Kidney epithelial cell (primary cell): ENCODE measurements around the gene EMILIN3. TPM values are rescaled to one million over a fixed set of nuclear protein-coding genes. Genes with fewer than 3 reads are reported as not detected.

Experiments
- DNase-seq: peaks from one replicate; pipeline ENCODE4 v3.0.0-alpha.2; 2010; ENCODE audit warnings: low read depth
- H3K27me3 ChIP-seq: 2 replicates; pipeline ENCODE4 v1.6.0; 2011; ENCODE audit warnings: low read length; ENCODE audit not compliant: control insufficient read depth, insufficient read depth
- H3K36me3 ChIP-seq: 2 replicates; pipeline ENCODE4 v1.5.1; 2011; ENCODE audit warnings: low read length; ENCODE audit not compliant: control insufficient read depth, insufficient read depth
- H3K4me3 ChIP-seq: 2 replicates; pipeline ENCODE4 v1.5.1; 2011; ENCODE audit warnings: low read depth, mild to moderate bottlenecking, control low read depth, low read length
- CTCF ChIP-seq: IDR thresholded peaks from 2 replicates; pipeline ENCODE4 v1.5.1; 2011; ENCODE audit warnings: mild to moderate bottlenecking, moderate library complexity, low read length, control low read depth, inconsistent platforms; ENCODE audit not compliant: insufficient read depth, poor library complexity, severe bottlenecking
- total RNA-seq: library from RNA; depleted of rRNA; stranded (reverse); fragments of >200 nt; gene quantifications from 2 replicates; pipeline ENCODE4 v1.2.3, GENCODE V29; 2015

EMILIN3 gene
- total RNA-seq, 1 donor from 2014 or later = 0.42 TPM

DNA sequence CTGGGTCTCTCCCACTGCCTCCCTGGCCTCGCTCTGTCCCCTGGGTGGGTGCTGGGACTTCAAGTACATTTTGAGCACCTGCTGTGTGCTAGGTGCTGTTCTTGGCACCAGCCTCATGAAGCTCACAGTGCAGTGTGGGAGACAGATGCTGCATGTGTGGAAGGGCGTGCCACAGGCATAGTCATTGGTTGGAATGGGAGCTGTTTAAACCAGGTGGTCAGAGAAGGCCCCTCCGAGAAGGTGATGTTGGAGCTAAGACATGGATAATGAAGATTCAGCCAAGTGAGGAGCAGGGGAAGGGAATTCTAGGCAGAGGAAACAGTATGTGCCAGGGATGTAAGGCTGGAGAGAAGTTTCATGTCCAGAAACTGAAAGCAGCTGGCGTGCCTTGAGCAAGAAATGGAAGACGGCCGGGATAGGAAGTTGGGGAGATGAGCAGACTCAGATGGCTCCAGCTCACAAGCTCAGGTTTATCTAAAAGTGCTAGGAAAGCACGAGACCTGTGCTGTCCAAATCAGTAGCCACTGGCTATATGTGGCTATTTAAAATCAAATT lies 16.1 kb downstream of the EMILIN3 start:
- DNase-seq = no peak
- TF ChIP-seq CTCF = no peak
- H3K27me3 ChIP-seq = no peaks in the 10 kb centered on the region
- no peak overlapping the region for H3K4me3 ChIP-seq
- peaks cover 1% of the 10 kb centered on the region for H3K36me3 ChIP-seq

DNA sequence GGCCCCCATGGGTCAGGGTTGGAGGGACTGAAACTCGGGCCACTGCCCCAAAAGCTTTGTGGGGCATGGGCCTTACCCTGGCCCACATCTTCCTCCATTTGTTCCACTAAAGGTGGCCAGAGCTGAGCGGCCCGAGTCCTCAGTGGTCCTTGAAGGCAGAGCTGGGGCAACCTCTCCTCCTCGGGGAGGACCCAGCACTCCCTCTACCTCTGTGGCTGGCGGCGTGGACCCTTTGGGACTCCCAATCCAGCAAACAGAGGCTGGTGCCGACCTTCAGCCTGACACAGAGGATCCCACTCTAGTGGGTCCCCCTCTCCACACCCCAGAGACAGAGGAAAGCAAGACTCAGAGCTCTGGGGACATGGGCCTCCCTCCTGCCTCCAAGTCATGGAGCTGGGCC lies 16.7 kb downstream of the EMILIN3 start:
- no peak for TF ChIP-seq CTCF
- DNase-seq = no peak
- Histone ChIP-seq H3K27me3 (no peaks in the 10 kb centered on the region), H3K4me3 (no peak overlapping the region), H3K36me3 (peaks cover 1% of the 10 kb centered on the region)

GRCh38 chr20:41349266-41349665 lies 17.4 kb downstream of the EMILIN3 start:
- H3K4me3 ChIP-seq = no peak overlapping the region
- H3K36me3 ChIP-seq = peaks cover 1% of the 10 kb centered on the region
- TF ChIP-seq CTCF = no peak
- no peaks in the 10 kb centered on the region for H3K27me3 ChIP-seq
- DNase-seq = no peak

DNA sequence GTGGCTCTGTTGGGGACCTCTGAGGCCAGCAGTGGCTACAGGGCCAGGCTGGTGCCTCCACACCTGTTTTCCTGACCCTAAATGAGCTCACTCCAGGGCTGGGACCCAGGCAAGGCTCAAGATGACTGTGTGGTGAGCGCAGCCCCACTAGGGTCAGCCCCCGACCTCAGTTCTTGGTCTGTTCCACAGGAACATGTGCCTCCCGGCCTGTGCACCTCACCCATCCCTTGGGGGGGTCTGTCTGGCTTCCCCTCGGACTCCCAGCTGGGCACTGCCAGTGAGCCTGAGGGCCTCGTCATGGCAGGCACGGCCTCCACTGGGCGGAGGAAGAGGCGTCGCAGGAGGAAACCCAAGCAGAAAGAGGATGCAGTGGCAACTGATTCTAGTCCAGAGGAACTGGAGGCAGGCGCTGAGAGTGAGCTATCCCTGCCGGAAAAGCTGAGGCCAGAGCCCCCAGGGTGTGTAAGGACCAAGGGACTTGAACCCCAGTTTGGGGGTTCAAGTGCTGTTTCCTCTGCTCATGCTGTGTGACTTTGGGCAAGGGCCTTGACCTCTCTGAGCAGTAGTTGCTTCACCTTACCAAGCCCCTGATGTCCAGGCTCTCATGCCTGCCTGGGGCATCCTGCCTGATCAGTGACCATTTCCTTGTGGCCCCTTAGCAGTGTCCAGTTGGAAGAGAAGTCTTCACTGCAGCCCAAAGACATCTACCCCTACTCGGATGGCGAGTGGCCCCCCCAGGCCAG lies 18.0 kb downstream of the EMILIN3 start:
- DNase-seq = no peak
- H3K36me3 ChIP-seq = peaks cover 1% of the 10 kb centered on the region
- no peak for TF ChIP-seq CTCF
- H3K27me3 ChIP-seq = no peaks in the 10 kb centered on the region
- no peak overlapping the region for H3K4me3 ChIP-seq

DNA sequence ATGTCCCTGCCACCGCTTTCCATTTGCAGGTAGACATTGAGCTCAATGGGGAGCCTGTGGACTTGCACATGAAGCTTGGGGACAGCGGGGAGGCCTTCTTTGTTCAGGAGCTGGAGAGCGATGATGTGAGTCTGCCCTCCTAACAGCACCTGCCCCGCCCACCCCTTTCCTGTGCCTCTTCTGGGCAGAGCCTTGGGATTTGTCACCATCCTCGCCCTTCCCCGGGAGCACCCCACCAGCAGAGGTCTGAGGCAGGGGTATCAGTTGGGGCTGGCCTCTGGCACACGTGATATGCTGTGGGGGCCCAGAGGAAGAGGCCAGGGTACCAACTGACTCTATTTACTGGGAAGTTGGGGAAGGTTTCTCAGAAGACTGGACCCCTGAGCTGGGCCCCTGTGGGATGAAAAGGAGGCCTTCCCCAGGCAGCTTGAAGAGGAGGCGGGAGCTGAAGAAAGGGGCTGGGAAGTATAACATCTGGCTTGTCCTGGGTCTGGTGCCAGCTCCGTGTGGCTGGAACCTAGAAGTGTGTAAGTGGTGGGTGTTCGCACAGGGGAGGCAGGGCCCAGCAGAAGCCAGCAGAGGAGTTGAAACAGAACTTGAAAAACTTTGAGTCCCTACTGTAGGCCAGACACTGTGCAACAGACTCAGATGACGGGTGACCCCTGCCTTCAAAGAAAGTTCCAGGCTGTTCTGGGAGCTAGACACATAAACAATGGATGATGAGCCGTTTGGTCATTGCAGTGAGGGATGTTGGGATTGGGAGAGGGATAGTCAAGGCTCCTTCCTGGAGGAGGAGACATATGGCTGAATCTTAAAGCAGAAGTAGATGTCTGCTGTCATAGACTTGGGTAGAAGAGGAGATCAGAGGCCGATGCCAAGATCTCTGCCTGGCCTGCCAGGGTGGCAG lies 18.8 kb downstream of the EMILIN3 start:
- no peaks in the 10 kb centered on the region for H3K27me3 ChIP-seq
- peaks cover 1% of the 10 kb centered on the region for H3K36me3 ChIP-seq
- no peak for DNase-seq
- no peak overlapping the region for H3K4me3 ChIP-seq
- TF ChIP-seq CTCF = no peak
